Neuron (in vitro differentiated cells): ENCODE data around the gene AGMO.
"Not testable (repeated sequence)": the region's sequence is repeated elsewhere in the genome, so short reads cannot be mapped to it uniquely, and the experiment has no call there.

Experiments used
- H2AFZ ChIP-seq: one replicate; pipeline ENCODE4 v1.6.1; 2013; ENCODE audit warnings: low read depth, mild to moderate bottlenecking, inconsistent platforms, low read length, moderate library complexity
- H3K27me3 ChIP-seq: one replicate; pipeline ENCODE4 v1.6.1; 2013; ENCODE audit warnings: low read length; ENCODE audit not compliant: insufficient read depth
- H3K36me3 ChIP-seq: one replicate; pipeline ENCODE4 v1.6.1; 2013; ENCODE audit warnings: low read length; ENCODE audit not compliant: insufficient read depth
- H3K4me1 ChIP-seq: one replicate; pipeline ENCODE4 v1.6.1; 2013; ENCODE audit warnings: low read length; ENCODE audit not compliant: insufficient read depth
- H3K4me3 ChIP-seq: 2 replicates; pipeline ENCODE4 v1.5.1; 2013; ENCODE audit warnings: mild to moderate bottlenecking, low read length, moderate library complexity
- H3K9me3 ChIP-seq: one replicate; pipeline ENCODE4 v1.6.1; 2013; ENCODE audit warnings: low read length

AGMO gene

GRCh38 chr7:15300986-15301385, 260.8 kb downstream of the AGMO start:
- H2AFZ ChIP-seq, H3K27me3 ChIP-seq, H3K9me3 ChIP-seq, H3K36me3 ChIP-seq, H3K4me3 ChIP-seq, H3K4me1 ChIP-seq: not testable (repeated sequence)

DNA sequence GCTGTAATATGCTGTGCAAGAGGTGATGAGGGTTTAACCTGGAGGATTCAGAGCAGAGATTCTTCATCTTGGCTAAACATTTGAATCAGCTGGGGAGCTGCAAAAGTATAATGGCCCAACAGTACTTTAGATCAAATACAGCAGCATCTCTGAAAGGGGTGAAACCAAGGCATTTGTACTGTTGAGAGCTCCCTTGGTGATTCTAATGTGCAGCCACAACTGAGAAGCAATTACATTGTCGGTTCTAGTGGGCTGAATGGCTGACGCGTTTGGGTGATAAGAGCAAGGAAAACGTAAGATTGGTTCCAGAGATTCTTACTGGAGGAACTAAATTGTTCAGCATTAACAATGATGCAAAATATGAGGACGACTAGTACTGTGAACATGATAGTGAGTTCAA, 269.7 kb downstream of the AGMO start:
- Histone ChIP-seq H2AFZ (no peak overlapping the region), H3K27me3 (no peaks in the 10 kb centered on the region), H3K9me3 (no peaks in the 10 kb centered on the region), H3K4me3 (no peak overlapping the region), H3K4me1 (no peaks in the 10 kb centered on the region), H3K36me3 (no peaks in the 10 kb centered on the region)

DNA sequence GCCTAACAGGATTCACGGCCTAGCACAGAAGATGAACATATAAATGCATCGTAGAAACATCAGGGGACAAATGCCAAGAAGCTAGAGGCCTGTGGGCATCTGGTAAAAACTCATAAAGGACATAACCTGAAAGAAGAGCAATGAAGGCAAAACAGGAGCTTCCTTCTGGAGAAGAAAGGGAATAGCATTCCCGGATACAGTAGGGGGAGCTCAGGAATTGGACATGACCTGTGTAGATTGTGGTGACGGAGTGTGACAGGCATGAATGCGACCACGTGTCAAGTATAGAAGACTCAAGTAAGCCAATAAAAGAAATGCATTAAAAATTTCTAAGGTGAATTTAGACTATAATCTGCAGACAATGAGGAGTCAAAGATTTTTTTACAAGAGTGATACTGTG, 270.1 kb downstream of the AGMO start:
- Histone ChIP-seq H3K27me3 (no peaks in the 10 kb centered on the region), H3K4me1 (no peaks in the 10 kb centered on the region), H2AFZ (no peak overlapping the region), H3K36me3 (no peaks in the 10 kb centered on the region), H3K9me3 (no peaks in the 10 kb centered on the region), H3K4me3 (no peak overlapping the region)

DNA sequence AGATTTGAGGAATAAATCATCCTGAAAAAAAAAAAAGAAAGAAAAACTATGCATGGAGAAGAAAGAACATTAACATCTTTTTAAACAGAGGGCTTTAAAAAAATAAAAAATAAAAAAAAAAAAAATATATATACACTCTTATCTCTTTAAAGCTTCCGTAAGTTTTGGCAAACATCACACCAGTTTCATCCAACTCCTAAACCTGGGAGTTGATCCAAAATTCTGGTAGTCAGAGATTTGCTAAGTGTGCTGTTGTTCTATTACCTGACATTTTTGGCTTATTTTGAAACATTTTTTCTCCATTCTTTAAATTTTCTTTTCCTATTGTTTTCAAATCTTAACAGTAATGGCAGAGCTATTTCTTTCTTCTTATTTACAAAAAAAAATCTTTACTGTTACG, 273.1 kb downstream of the AGMO start:
- Histone ChIP-seq H3K9me3 (no peaks in the 10 kb centered on the region), H3K4me1 (no peaks in the 10 kb centered on the region), H3K27me3 (no peaks in the 10 kb centered on the region), H2AFZ (no peak overlapping the region), H3K36me3 (no peaks in the 10 kb centered on the region), H3K4me3 (no peak overlapping the region)

GRCh38 chr7:15284396-15284795, 277.4 kb downstream of the AGMO start:
- no peaks in the 10 kb centered on the region for H3K27me3 ChIP-seq
- no peaks in the 10 kb centered on the region for H3K4me1 ChIP-seq
- H3K4me3 ChIP-seq: no peak overlapping the region
- no peaks in the 10 kb centered on the region for H3K9me3 ChIP-seq
- H2AFZ ChIP-seq: no peak overlapping the region
- H3K36me3 ChIP-seq: no peaks in the 10 kb centered on the region

GRCh38 chr7:15280078-15280733, 281.6 kb downstream of the AGMO start:
- H3K4me3 ChIP-seq: no peak overlapping the region
- H2AFZ ChIP-seq: no peak overlapping the region
- no peaks in the 10 kb centered on the region for H3K36me3 ChIP-seq
- H3K4me1 ChIP-seq: no peaks in the 10 kb centered on the region
- H3K9me3 ChIP-seq: no peaks in the 10 kb centered on the region
- no peaks in the 10 kb centered on the region for H3K27me3 ChIP-seq

GRCh38 chr7:15279640-15280039, 282.2 kb downstream of the AGMO start:
- no peak overlapping the region for H3K4me3 ChIP-seq
- H3K9me3 ChIP-seq: no peaks in the 10 kb centered on the region
- H3K4me1 ChIP-seq: no peaks in the 10 kb centered on the region
- no peak overlapping the region for H2AFZ ChIP-seq
- H3K36me3 ChIP-seq: no peaks in the 10 kb centered on the region
- no peaks in the 10 kb centered on the region for H3K27me3 ChIP-seq

DNA sequence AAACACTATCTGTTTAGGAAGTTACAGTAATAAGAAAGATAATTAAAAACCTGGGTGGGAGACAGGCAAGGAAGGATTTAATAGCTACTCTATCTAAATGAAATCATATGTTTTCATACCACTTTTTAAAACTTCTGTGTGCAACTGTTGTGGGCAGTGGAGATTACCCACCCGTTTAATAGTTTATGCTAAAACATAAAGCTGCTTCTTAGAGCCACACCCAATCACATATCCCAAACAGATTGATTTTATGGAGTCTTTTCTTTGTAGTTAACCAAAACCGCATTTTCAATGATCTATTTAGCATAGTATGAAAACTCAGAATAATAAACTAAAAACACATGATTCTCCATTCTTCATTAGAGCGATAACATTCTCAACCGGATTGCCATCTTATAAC, 304.1 kb downstream of the AGMO start:
- H3K9me3 ChIP-seq: no peaks in the 10 kb centered on the region
- H3K4me1 ChIP-seq: no peaks in the 10 kb centered on the region
- H3K4me3 ChIP-seq: no peak overlapping the region
- H3K36me3 ChIP-seq: no peaks in the 10 kb centered on the region
- no peaks in the 10 kb centered on the region for H3K27me3 ChIP-seq
- no peak overlapping the region for H2AFZ ChIP-seq

- Histone ChIP-seq H3K9me3 (no peaks in the 10 kb centered on the region), H3K4me1 (no peaks in the 10 kb centered on the region), H3K36me3 (no peaks in the 10 kb centered on the region), H3K4me3 (no peak overlapping the region), H3K27me3 (no peaks in the 10 kb centered on the region), H2AFZ (no peak overlapping the region)
These were observed 309.6 kb downstream of the AGMO start for GRCh38 chr7:15252181-15252580.

GRCh38 chr7:15248514-15248913, 313.3 kb downstream of the AGMO start:
- H3K36me3 ChIP-seq: no peaks in the 10 kb centered on the region
- no peaks in the 10 kb centered on the region for H3K27me3 ChIP-seq
- no peak overlapping the region for H3K4me3 ChIP-seq
- H2AFZ ChIP-seq: no peak overlapping the region
- peaks cover 10% of the 10 kb centered on the region for H3K4me1 ChIP-seq
- H3K9me3 ChIP-seq: no peaks in the 10 kb centered on the region

GRCh38 chr7:15245831-15246230, 316.0 kb downstream of the AGMO start:
- H3K36me3 ChIP-seq: no peaks in the 10 kb centered on the region
- H3K4me3 ChIP-seq: no peak overlapping the region
- no peaks in the 10 kb centered on the region for H3K27me3 ChIP-seq

GRCh38 chr7:15239801-15240200, 322.0 kb downstream of the AGMO start:
- no peaks in the 10 kb centered on the region for H3K36me3 ChIP-seq
- no peaks in the 10 kb centered on the region for H3K9me3 ChIP-seq
- no peaks in the 10 kb centered on the region for H3K4me1 ChIP-seq
- no peaks in the 10 kb centered on the region for H3K27me3 ChIP-seq
- H2AFZ ChIP-seq: no peak overlapping the region
- H3K4me3 ChIP-seq: no peak overlapping the region

More at GRCh38 chr7:15245831-15246230, 316.0 kb downstream of the AGMO start:
- no peak overlapping the region for H2AFZ ChIP-seq
- H3K4me1 ChIP-seq: peaks cover 10% of the 10 kb centered on the region
- H3K9me3 ChIP-seq: no peaks in the 10 kb centered on the region

GRCh38 chr7:15236952-15237351, 324.9 kb downstream of the AGMO start:
- H3K4me3 ChIP-seq: no peak overlapping the region
- no peaks in the 10 kb centered on the region for H3K36me3 ChIP-seq
- H2AFZ ChIP-seq: no peak overlapping the region
- no peaks in the 10 kb centered on the region for H3K27me3 ChIP-seq
- peaks cover 11% of the 10 kb centered on the region for H3K4me1 ChIP-seq
- no peaks in the 10 kb centered on the region for H3K9me3 ChIP-seq

GRCh38 chr7:15234431-15234830, 327.4 kb downstream of the AGMO start:
- Histone ChIP-seq H3K4me1 (peaks cover 11% of the 10 kb centered on the region), H3K4me3 (no peak overlapping the region), H2AFZ (no peak overlapping the region), H3K9me3 (no peaks in the 10 kb centered on the region), H3K36me3 (no peaks in the 10 kb centered on the region), H3K27me3 (no peaks in the 10 kb centered on the region)
